ENCODE measurements around the gene ASPDH.
"Not testable (repeated sequence)": the region's sequence is repeated elsewhere in the genome, so short reads cannot be mapped to it uniquely, and the experiment has no call there.

ASPDH gene

GRCh38 chr19:50476224-50476906 lies 37.3 kb downstream of the ASPDH start, which contains the start of the genes EMC10 and GARIN5A:
Gene EMC10 (plus strand): TSS chr19:50476507. CDS start chr19:50476545, 38 bp downstream.
Gene GARIN5A (minus strand): TSS chr19:50476848. CDS start chr19:50476388, 460 bp downstream.
- peak; percentile 91 for DNase-seq

- DNase-seq = no peak
Observed at GRCh38 chr19:50475736-50476223, 37.9 kb downstream of the ASPDH start.

DNA sequence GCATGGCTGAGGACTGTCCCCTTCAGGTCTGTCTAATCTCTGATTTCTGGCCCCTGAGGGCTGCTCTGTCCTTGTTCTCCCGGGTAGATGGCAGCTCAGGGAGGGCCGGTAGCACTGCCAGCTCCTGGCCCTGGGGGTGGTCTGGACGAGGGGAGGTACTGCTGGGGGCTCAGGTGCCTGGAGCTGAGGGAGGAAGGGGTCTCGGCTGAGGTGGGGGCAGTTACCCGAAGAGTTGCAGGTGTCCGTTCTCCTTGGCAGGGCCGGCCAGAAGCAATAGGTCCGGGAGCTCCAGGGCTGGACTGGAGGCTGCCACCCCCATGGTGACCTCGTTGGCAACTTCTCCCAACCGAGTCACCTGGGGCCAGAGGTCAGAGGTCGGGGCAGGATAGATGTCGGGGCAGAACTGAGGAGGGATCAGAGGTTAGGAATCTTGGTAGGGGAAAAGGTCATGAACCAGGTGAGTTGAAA lies 38.6 kb downstream of the ASPDH start:
- DNase-seq = no peak

DNA sequence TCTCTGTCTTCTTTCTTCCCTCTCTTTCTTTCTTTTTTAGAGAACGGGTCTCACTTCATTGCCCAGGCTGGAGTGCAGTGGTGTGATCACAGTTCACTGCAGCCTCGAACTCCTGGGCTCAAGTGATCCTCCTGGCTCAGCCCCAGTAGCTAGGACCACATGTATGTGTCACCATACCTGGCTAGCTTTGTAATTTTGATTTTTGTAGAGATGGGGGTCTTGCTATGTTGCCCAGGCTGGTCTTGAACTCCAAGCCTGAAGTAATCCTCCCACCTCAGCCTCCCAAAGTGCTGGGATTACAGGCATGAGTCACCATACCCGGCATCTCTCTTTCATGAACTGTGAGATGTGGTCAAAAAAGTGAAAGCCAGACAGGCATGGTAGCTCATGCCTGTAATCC lies 40.4 kb downstream of the ASPDH start:
- not testable (repeated sequence) for DNase-seq

DNA sequence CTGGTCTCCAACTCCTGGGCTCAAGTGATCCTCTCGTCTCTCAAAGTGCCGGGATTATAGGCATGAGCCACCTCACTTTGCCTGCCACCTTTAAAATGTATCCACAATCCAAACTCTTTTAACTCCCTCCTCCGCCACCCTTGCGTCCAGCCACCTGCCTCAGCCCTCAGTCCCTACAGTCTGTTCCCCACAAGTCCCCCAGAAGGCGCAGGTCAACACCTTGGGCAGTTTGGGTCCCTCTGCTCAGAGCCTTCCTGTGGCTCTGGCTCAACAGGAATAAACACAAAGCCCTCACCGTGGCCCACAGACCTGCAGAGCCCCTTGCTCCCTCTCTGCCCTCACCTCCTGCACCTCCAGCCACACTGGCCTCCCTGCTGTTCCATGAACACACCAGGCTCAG lies 44.9 kb downstream of the ASPDH start:
- DNase-seq = no peak

- no peak for DNase-seq
Observed at GRCh38 chr19:50467566-50467965, 46.1 kb downstream of the ASPDH start.

DNA sequence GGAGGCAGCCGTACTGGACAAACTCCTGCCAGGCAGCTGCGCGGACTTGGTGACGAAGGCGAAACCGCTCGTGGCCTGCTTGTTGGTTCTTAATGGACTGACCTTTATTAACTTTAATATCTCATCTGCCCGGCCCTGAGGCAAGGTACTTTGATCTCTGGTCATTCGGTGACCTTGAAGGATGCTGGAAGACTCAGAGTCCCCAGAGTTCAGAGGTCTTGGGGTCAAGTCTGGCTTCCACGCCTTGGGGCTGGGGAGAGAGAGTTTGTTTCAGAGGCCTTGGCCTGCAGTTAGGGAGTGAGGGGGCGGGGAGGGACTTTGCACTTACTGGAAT lies 47.0 kb downstream of the ASPDH start:
- no peak for DNase-seq

DNA sequence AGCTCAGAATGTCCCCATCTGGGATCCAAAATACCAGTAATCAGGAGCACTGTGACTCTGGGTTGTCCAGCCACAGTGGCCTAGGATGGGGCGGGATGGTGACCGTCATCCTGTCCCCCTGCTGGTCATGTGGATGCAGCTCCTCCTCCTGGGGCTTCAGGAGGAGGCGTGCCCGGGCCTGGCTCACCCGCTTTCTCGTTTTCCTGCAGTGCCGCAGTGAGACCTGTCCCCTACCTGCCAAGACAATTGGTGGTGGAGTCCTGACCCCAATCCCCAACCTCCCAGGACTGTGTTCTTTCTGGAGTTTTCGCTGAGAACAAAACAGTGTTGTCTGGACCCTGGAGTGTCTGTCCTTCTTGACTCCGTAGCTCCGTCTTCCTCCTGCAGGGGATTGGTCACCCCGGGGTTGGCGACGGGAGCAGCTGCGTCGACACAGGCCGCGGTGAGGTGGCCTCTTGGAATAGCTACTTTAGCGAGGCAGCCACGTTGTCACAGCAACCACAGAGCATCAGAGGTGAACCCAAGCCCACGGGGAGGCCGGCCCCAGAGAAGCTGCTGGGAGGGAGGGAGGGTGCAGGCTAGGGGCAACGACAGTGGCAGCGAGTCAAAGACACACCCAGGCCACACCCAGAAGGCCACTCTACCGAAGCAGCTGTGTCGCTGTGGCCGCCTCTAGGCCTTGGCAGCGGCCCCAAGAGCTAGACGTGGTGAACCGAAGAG lies 47.6 kb downstream of the ASPDH start:
- peak; percentile 79 for DNase-seq

GRCh38 chr19:50465000-50465399 lies 48.7 kb downstream of the ASPDH start:
- no peak for DNase-seq

GRCh38 chr19:50464348-50464747 lies 49.4 kb downstream of the ASPDH start:
- DNase-seq = no peak

GRCh38 chr19:50462970-50463369 lies 50.7 kb downstream of the ASPDH start:
- DNase-seq = no peak

Measured in NCI-H1105 treated with DMSO at 0.1 percent for 48 hours (cell line).